Gastroesophageal sphincter (tissue), 4 donors: ENCODE results near the gene ACOT11. TPM values are rescaled to one million over a fixed set of nuclear protein-coding genes. Genes with fewer than 3 reads are reported as not detected.
"Not testable (repeated sequence)": the region's sequence is repeated elsewhere in the genome, so short reads cannot be mapped to it uniquely, and the experiment has no call there.

Experiments
- ATAC-seq: fragments of 150-250 bp; one replicate; pipeline ENCODE4 v1.9.1; 2016; ENCODE audit warnings: mild to moderate bottlenecking, moderate library complexity
- H3K27ac ChIP-seq, 4 donors: fragments of 200-600 bp; sonication (generic) in 3 of 4; 1 replicate in 3 of 4; 2 replicates in 1 of 4; pipeline ENCODE4 v1.5.1; 2016 to 2019
- H3K27me3 ChIP-seq: fragments of 200-600 bp; sonication (generic); one replicate; pipeline ENCODE4 v1.5.1; 2019
- H3K36me3 ChIP-seq, 2 donors: fragments of 200-600 bp; sonication (generic); one replicate each; pipeline ENCODE4 v1.5.1; 2019; ENCODE audit warnings: control low read depth in 1 of 2
- H3K4me1 ChIP-seq, 3 donors: fragments of 200-600 bp; sonication (generic); 1 replicate in 2 of 3; 2 replicates in 1 of 3; pipeline ENCODE4 v1.5.1; 2016 to 2019; ENCODE audit warnings: control low read depth in 2 of 3
- H3K4me3 ChIP-seq, 2 donors: fragments of 200-600 bp; sonication (generic); one replicate each; pipeline ENCODE4 v1.5.1; 2019; ENCODE audit warnings: mild to moderate bottlenecking in 1 of 2, moderate library complexity in 1 of 2
- H3K9me3 ChIP-seq, 3 donors: fragments of 200-600 bp; sonication (generic); one replicate each; pipeline ENCODE4 v1.5.1; 2017 to 2019; ENCODE audit warnings: control low read depth in 2 of 3
- EP300 ChIP-seq: sonication (generic); formaldehyde crosslinking; IDR thresholded peaks from one replicate; pipeline ENCODE4 v1.6.1; 2017; ENCODE audit warnings: antibody characterized with exemption, mild to moderate bottlenecking
- POLR2A ChIP-seq, 2 donors: fragments of 450-650 bp; IDR thresholded peaks; one replicate each; pipeline ENCODE4 v1.6.1; 2017; ENCODE audit warnings: antibody characterized with exemption in 2 of 2, mild to moderate bottlenecking in 2 of 2, moderate library complexity in 1 of 2
- POLR2AphosphoS5 ChIP-seq: sonication (generic); formaldehyde crosslinking; IDR thresholded peaks from one replicate; pipeline ENCODE4 v1.6.1; 2017; ENCODE audit warnings: antibody characterized with exemption
- WGBS, 2 donors: methylation state at CpG; one replicate each; pipeline ENCODE4 v1.1.5; 2018; ENCODE audit warnings: low coverage in 1 of 2; 5-methylcytosine and 5-hydroxymethylcytosine counted together
- total RNA-seq, 4 donors: library from RNA; depleted of rRNA; stranded (reverse); fragments of >200 nt; gene quantifications; one replicate each; pipeline ENCODE4 v1.1.0, GENCODE V29; 2016
- TF ChIP-seq, protein P1 (sequence below), 4 experiments: fragments of 200-600 bp in 2 of 4; fragments of 450-650 bp in 2 of 4; sonication (generic) in 1 of 4; IDR thresholded peaks; one replicate each; pipeline ENCODE4 v1.5.1; 2017 to 2019; ENCODE audit warnings: antibody characterized with exemption in 4 of 4, mild to moderate bottlenecking in 2 of 4, moderate library complexity in 2 of 4

The ACOT11 gene
- total RNA-seq, 4 donors from 2014 or later: 4.4 to 40.5 (median 10.9) TPM

DNA sequence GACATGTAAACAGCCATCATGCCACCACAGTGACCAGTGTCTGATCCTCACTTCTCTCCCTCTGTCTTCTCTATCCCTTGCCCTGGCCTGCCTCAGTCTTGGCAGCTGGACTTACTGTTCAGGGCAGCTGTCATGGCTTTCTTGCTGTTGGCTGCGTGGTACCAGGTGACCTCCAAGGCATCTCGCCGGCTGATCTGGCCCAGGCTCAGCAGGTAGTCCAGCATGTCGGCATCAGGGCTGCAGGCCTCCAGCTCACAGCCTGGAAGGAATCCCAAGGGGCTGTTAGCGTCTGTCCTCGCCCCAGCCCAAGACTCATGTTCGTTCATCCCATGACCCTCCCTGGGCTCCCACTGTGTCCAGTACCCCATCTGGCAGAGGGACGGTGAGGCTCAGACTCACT lies 71.7 kb downstream of the ACOT11 start:
- Histone ChIP-seq H3K36me3 (no peaks in the 10 kb centered on the region), H3K4me1 (peaks cover 0 to 6% (median 0%) of the 10 kb centered on the region in 3 donors), H3K9me3 (no peaks in the 10 kb centered on the region), H3K4me3 (no peak overlapping the region), H3K27me3 (no peaks in the 10 kb centered on the region), H3K27ac (no peak overlapping the region)
- WGBS, 2 donors: 67% methylated on average over 1 of the region's 8 CpGs; no CpG with 5 or more reads in 1 of the 2 donors
- ATAC-seq: no peak
- no peak for TF ChIP-seq EP300
- no peak for TF ChIP-seq POLR2AphosphoS5
- TF ChIP-seq POLR2A (IDR thresholded peaks at IDR 0.05): no peak
- TF ChIP-seq, protein P1, sequence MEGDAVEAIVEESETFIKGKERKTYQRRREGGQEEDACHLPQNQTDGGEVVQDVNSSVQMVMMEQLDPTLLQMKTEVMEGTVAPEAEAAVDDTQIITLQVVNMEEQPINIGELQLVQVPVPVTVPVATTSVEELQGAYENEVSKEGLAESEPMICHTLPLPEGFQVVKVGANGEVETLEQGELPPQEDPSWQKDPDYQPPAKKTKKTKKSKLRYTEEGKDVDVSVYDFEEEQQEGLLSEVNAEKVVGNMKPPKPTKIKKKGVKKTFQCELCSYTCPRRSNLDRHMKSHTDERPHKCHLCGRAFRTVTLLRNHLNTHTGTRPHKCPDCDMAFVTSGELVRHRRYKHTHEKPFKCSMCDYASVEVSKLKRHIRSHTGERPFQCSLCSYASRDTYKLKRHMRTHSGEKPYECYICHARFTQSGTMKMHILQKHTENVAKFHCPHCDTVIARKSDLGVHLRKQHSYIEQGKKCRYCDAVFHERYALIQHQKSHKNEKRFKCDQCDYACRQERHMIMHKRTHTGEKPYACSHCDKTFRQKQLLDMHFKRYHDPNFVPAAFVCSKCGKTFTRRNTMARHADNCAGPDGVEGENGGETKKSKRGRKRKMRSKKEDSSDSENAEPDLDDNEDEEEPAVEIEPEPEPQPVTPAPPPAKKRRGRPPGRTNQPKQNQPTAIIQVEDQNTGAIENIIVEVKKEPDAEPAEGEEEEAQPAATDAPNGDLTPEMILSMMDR (IDR thresholded peaks at IDR 0.05): no peak

GRCh38 chr1:54623216-54624007 lies 75.4 kb downstream of the ACOT11 start, which contains the start of gene FAM151A:
Gene FAM151A, minus strand, starts transcription at chr1:54623525. Its CDS starts 130 bp downstream, at chr1:54623395.
- TF ChIP-seq POLR2A (IDR thresholded peaks at IDR 0.05): no peak
- no peak for TF ChIP-seq EP300
- TF ChIP-seq, protein P1 (IDR thresholded peaks at IDR 0.05): no peak
- TF ChIP-seq POLR2AphosphoS5: no peak
- Histone ChIP-seq H3K27ac (no peak within 1 kb of the TSS), H3K4me3 (no peak within 1 kb of the TSS), H3K9me3 (no peaks in the 10 kb centered on the region), H3K27me3 (no peaks in the 10 kb centered on the region), H3K36me3 (no peaks in the 10 kb centered on the region), H3K4me1 (peaks cover 0 to 6% (median 0%) of the 10 kb centered on the region in 3 donors)
- peak; percentile 22 for ATAC-seq
- WGBS, 2 donors: 56 to 74% methylated on average over 4 to 12 of the region's 18 CpGs

GRCh38 chr1:54624466-54625464 lies 76.7 kb downstream of the ACOT11 start:
- Histone ChIP-seq H3K36me3 (no peaks in the 10 kb centered on the region), H3K9me3 (no peaks in the 10 kb centered on the region), H3K27ac (no peak overlapping the region), H3K4me3 (no peak overlapping the region), H3K4me1 (peaks cover 0 to 6% (median 0%) of the 10 kb centered on the region in 3 donors), H3K27me3 (no peaks in the 10 kb centered on the region)
- no peak for TF ChIP-seq POLR2AphosphoS5
- no peak for TF ChIP-seq POLR2A (IDR thresholded peaks at IDR 0.05)
- TF ChIP-seq EP300: no peak
- TF ChIP-seq, protein P1 (IDR thresholded peaks at IDR 0.05): no peak
- ATAC-seq: no peak
- 49 to 62% methylated on average over 4 to 7 of the region's 8 CpGs for WGBS, 2 donors

GRCh38 chr1:54627196-54627595 lies 79.2 kb downstream of the ACOT11 start:
- no peak for ATAC-seq
- H3K27me3 ChIP-seq: no peaks in the 10 kb centered on the region
- H3K36me3 ChIP-seq: peaks cover 0 to 12% of the 10 kb centered on the region in 2 donors
- TF ChIP-seq EP300 (no peak), POLR2AphosphoS5 (no peak), POLR2A (IDR thresholded peaks at IDR 0.05) (no peak)
- TF ChIP-seq, protein P1 (IDR thresholded peaks at IDR 0.05): no peak
- no peak overlapping the region for H3K4me3 ChIP-seq
- 60% methylated on average over 1 of the region's 10 CpGs; no CpG with 5 or more reads in 1 of the 2 donors for WGBS, 2 donors
- no peak overlapping the region for H3K27ac ChIP-seq
- no peaks in the 10 kb centered on the region for H3K4me1 ChIP-seq
- no peaks in the 10 kb centered on the region for H3K9me3 ChIP-seq

GRCh38 chr1:54635804-54636203 lies 87.8 kb downstream of the ACOT11 start:
- not testable (repeated sequence) for H3K27me3 ChIP-seq

DNA sequence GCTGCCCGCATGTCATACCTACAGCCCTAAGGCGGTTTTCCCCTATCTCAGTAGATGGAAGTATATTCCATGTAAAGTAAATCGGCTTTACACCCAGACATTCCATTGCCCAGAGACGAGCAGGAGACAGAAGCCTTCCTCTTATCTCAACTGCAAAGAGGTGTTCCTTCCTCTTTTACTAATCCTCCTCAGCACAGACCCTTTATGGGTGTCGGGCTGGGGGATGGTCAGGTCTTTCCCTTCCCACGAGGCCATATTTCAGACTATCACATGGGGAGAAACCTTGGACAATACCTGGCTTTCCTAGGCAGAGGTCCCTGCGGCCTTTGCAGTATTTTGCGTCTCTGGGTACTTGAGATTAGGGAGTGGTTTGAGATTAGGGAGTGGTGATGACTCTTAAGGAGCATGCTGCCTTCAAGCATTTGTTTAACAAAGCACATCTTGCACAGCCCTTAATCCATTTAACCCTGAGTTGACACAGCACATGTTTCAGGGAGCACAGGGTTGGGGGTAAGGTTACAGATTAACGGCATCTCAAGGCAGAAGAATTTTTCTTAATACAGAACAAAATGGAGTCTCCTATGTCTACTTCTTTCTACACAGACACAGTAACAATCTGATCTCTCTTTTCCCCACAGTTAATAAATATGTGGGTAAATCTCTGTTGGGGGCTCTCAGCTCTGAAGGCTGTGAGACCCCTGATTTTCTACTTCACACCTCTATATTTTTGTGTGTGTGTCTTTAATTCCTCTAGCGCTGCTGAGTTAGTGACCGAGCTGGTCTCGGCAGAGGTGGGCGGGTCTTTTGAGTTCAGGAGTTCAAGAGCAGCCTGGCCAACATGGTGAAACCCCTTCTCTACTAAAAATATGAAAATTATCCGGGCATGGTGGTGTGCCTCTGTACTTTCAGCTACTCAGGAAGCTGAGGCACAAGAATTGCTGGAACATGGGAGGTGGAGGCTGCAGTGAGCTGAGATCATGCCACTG lies 88.7 kb downstream of the ACOT11 start:
- not testable (repeated sequence) for H3K4me3 ChIP-seq, H3K27me3 ChIP-seq, H3K4me1 ChIP-seq, ATAC-seq, H3K27ac ChIP-seq, H3K9me3 ChIP-seq
- peaks cover 0 to 22% of the 10 kb centered on the region in 2 donors for H3K36me3 ChIP-seq
- WGBS, 2 donors: 64 to 86% methylated on average over 4 to 9 of the region's 14 CpGs

More at GRCh38 chr1:54635804-54636203, 87.8 kb downstream of the ACOT11 start:
- not testable (repeated sequence) for H3K4me1 ChIP-seq, H3K4me3 ChIP-seq, ATAC-seq, H3K27ac ChIP-seq, H3K9me3 ChIP-seq
- 86 to 94% methylated on average over 6 of the region's 7 CpGs for WGBS, 2 donors
- H3K36me3 ChIP-seq: peaks cover 0 to 32% of the 10 kb centered on the region in 2 donors
